ENCODE data around the gene RAP1GAP. TPM values are rescaled to one million over a fixed set of nuclear protein-coding genes. Genes with fewer than 3 reads are reported as not detected.

RAP1GAP gene
- total and polyA plus RNA-seq, 9 of the 15 experiments (the other 6 are each of a cell fraction or from before 2014, with no cell fraction given) = 0.29 to 30.2 (median 19.2) TPM

DNA sequence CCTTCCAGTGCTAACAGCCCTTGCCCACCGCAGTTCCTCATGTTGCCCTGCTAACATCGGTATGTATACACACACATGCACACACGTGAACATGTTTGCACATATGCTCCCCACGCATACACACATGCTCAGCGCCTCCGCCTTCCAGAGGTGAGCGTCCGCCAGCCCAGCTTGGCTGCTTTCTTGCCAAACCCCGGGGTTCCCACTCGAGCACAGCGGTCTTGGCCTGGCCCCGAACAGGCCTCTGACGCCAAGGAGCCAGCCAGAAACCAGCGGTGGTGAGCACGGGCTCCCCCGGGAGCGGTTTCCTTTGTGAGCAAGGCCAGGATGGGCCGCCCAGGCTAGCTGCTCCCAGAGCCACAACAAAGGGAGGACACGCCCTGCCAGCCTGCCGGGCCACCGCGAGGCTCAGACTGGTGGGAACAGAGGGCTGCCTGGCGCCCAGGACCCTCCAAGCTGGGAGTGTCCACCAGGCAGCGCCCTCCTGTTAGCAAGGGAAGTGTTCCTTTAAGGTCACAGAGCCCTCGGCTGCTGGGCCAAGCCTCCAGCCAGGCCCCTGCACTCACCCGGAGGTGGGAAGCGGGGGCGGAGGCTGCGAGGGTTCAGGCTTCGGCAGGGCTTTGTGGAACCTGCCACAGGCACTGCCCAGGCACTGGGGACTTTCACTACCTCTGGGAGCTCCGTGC, 94.5 kb downstream of the RAP1GAP start:
- Histone ChIP-seq H3K4me2 (ENCODE audit: insufficient read depth, low read length) (no peak overlapping the region), H3K9ac (ENCODE audit: insufficient read depth in 1 of 2, low read depth in 2 of 2, low read length in 2 of 2) (peak overlapping the region in 1 of 2 experiments; percentile 85; a peak in 2 of 4 replicates), H4K20me1 (replicated peaks; ENCODE audit: control insufficient read depth, insufficient read depth, low read length) (peaks cover 4% of the 10 kb centered on the region; the same call in 1 of the 2 replicates), H2AFZ (ENCODE audit: low read depth, low read length) (peak overlapping the region; percentile 43), H3K4me3 (no peak overlapping the region), H3K9me3 (replicated peaks; ENCODE audit: control insufficient read depth, insufficient read depth, low read depth, low read length) (no peaks in the 10 kb centered on the region), H3K27ac (ENCODE audit: extremely low read depth, low read depth, low read length) (no peak overlapping the region), H3K79me2 (ENCODE audit: control insufficient read depth, insufficient read depth, low read length) (no peaks in the 10 kb centered on the region), H3K36me3 (ENCODE audit: control insufficient read depth, insufficient read depth, low read length) (no peaks in the 10 kb centered on the region), H3K9me1 (ENCODE audit: control insufficient read depth, insufficient read depth, low read length) (no peaks in the 10 kb centered on the region), H3K27me3 (ENCODE audit: control insufficient read depth in 2 of 2, insufficient read depth in 2 of 2, low read length in 2 of 2) (peaks cover 3 to 36% of the 10 kb centered on the region in 2 experiments; a peak in 2 of 5 replicates), H3K4me1 (replicated peaks in 1 of 2; ENCODE audit: control insufficient read depth in 2 of 2, insufficient read depth in 2 of 2, low read length in 2 of 2) (peaks cover 4 to 27% of the 10 kb centered on the region in 2 experiments; a peak in 4 of 5 replicates)
- BruUV-seq (replicated peaks) = no TSS peak
- FAIRE-seq (no peak), ATAC-seq (peak; percentile 61), DNase-seq (ENCODE audit: extremely low read depth in 1 of 4, low spot score in 3 of 4) (peak; percentile 47 to 59 (median 50))
- WGBS (ENCODE audit: insufficient coverage, low coverage, missing lambda C conversion rate) = 37% methylated on average over 31 of the region's 31 CpGs
- intact Hi-C loops (cut with micrococcal nuclease) (loop anchor here (10.0 kb wide), 1 partner anchor 200 kb away; no protein-coding TSS in a partner anchor), in situ Hi-C loops (cut with MboI) (no loop called here)
- ChIA-PET POLR2A (interaction anchor here (0.6 to 0.8 kb wide), 3 partner anchors 14 to 44 kb away, joined by 3 to 4 read pairs (median 3); no protein-coding TSS in a partner anchor), CTCF (ENCODE audit: low intra/inter-chr PET ratio) (interaction anchor here (3.5 kb wide), 1 partner anchor 205 kb away, joined by 27 read pairs; no protein-coding TSS in a partner anchor)
- 0 out of 2 replicates have a peak, but pooled peaks have one; percentile 34 for TF ChIP-seq NR1H2 (CRISPR knock-in tag; IDR thresholded peaks at IDR 0.05)
- no peak for TF ChIP-seq CC2D1A (IDR thresholded peaks at IDR 0.05)
- TF ChIP-seq ZBTB7A (IDR thresholded peaks at IDR 0.05; ENCODE audit: borderline replicate concordance, control insufficient read depth, low read depth, low read length) = peak; percentile 42; the same call in 1 of the 2 replicates
- TF ChIP-seq RBM14 (IDR thresholded peaks at IDR 0.05; ENCODE audit: borderline replicate concordance, insufficient read depth, low read depth, low read length) = 0 out of 2 replicates have a peak, but pooled peaks have one; percentile 33
- no peak for TF ChIP-seq CHD1 (IDR thresholded peaks at IDR 0.05; ENCODE audit: low read length)
- TF ChIP-seq RAD21 (CRISPR knock-in tag; conservative IDR thresholded peaks at IDR 0.05 in 1 of 2, IDR thresholded peaks at IDR 0.05 in 1 of 2) = 0 out of 4 replicates have a peak, but pooled peaks of 1 of the 2 experiments have one; percentile 9
- peak; percentile 88 for TF ChIP-seq EGR1 (conservative IDR thresholded peaks at IDR 0.05)
- no peak for TF ChIP-seq SIN3A (IDR thresholded peaks at IDR 0.05; ENCODE audit: borderline replicate concordance in 2 of 2, control insufficient read depth in 1 of 2, low read depth in 2 of 2, low read length in 2 of 2)
- TF ChIP-seq, protein P1, sequence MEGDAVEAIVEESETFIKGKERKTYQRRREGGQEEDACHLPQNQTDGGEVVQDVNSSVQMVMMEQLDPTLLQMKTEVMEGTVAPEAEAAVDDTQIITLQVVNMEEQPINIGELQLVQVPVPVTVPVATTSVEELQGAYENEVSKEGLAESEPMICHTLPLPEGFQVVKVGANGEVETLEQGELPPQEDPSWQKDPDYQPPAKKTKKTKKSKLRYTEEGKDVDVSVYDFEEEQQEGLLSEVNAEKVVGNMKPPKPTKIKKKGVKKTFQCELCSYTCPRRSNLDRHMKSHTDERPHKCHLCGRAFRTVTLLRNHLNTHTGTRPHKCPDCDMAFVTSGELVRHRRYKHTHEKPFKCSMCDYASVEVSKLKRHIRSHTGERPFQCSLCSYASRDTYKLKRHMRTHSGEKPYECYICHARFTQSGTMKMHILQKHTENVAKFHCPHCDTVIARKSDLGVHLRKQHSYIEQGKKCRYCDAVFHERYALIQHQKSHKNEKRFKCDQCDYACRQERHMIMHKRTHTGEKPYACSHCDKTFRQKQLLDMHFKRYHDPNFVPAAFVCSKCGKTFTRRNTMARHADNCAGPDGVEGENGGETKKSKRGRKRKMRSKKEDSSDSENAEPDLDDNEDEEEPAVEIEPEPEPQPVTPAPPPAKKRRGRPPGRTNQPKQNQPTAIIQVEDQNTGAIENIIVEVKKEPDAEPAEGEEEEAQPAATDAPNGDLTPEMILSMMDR (IDR thresholded peaks at IDR 0.05 in 2 of 3, conservative IDR thresholded peaks at IDR 0.05 in 1 of 3; ENCODE audit: insufficient read depth in 2 of 3, low read depth in 1 of 3, low read length in 3 of 3) = 0 out of 6 replicates have a peak, but pooled peaks of 1 of the 3 experiments have one; percentile 3
- TF ChIP-seq RAD51 (IDR thresholded peaks at IDR 0.05; ENCODE audit: borderline replicate concordance, low read depth) = no peak
- TF ChIP-seq ETV5 (CRISPR knock-in tag; IDR thresholded peaks at IDR 0.05; ENCODE audit: low read depth) = peak; percentile 26; the same call in 1 of the 2 replicates
- TF ChIP-seq ZNF785 (CRISPR knock-in tag; IDR thresholded peaks at IDR 0.05) = no peak
- no peak for TF ChIP-seq HNRNPL (IDR thresholded peaks at IDR 0.05; ENCODE audit: low read depth, low read length)
- TF ChIP-seq, protein P2, sequence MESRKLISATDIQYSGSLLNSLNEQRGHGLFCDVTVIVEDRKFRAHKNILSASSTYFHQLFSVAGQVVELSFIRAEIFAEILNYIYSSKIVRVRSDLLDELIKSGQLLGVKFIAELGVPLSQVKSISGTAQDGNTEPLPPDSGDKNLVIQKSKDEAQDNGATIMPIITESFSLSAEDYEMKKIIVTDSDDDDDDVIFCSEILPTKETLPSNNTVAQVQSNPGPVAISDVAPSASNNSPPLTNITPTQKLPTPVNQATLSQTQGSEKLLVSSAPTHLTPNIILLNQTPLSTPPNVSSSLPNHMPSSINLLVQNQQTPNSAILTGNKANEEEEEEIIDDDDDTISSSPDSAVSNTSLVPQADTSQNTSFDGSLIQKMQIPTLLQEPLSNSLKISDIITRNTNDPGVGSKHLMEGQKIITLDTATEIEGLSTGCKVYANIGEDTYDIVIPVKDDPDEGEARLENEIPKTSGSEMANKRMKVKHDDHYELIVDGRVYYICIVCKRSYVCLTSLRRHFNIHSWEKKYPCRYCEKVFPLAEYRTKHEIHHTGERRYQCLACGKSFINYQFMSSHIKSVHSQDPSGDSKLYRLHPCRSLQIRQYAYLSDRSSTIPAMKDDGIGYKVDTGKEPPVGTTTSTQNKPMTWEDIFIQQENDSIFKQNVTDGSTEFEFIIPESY (CRISPR knock-in tag; IDR thresholded peaks at IDR 0.05) = peak; percentile 96
- TF ChIP-seq, protein P3, sequence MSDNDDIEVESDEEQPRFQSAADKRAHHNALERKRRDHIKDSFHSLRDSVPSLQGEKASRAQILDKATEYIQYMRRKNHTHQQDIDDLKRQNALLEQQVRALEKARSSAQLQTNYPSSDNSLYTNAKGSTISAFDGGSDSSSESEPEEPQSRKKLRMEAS (CRISPR knock-in tag; IDR thresholded peaks at IDR 0.05) = peak; percentile 70

Measured in K562 (cell line).